Neural cell (in vitro differentiated cells): ENCODE data around the gene ENOX1.

Experiments used
- CTCF ChIP-seq: fragments of 450-650 bp; IDR thresholded peaks from 2 replicates; pipeline ENCODE4 v1.5.1; 2014; ENCODE audit warnings: antibody characterized with exemption, mild to moderate bottlenecking, moderate library complexity; ENCODE audit not compliant: poor library complexity, severe bottlenecking
- EP300 ChIP-seq: fragments of 450-650 bp; conservative IDR thresholded peaks from 2 replicates; pipeline ENCODE4 v1.6.1; 2014; ENCODE audit warnings: antibody characterized with exemption, mild to moderate bottlenecking, moderate library complexity; ENCODE audit not compliant: poor library complexity, severe bottlenecking
- EZH2 ChIP-seq: fragments of 200-600, 300-800 bp; shearing (Covaris generic), sonication (generic); IDR thresholded peaks from 2 replicates; pipeline ENCODE4 v1.6.1; 2014; ENCODE audit warnings: antibody characterized with exemption, low read length, borderline replicate concordance, mild to moderate bottlenecking; ENCODE audit not compliant: insufficient read depth, poor library complexity, severe bottlenecking
- MXI1 ChIP-seq: fragments of 450-650 bp; conservative IDR thresholded peaks from 2 replicates; pipeline ENCODE4 v1.6.1; 2014; ENCODE audit warnings: antibody characterized with exemption, mild to moderate bottlenecking; ENCODE audit not compliant: poor library complexity, severe bottlenecking
- POLR2AphosphoS5 ChIP-seq: IDR thresholded peaks from 2 replicates; pipeline ENCODE4 v1.6.1; 2012
- RAD21 ChIP-seq: fragments of 450-650 bp; conservative IDR thresholded peaks from 2 replicates; pipeline ENCODE4 v1.6.1; 2014; ENCODE audit warnings: antibody characterized with exemption, mild to moderate bottlenecking, moderate library complexity
- REST ChIP-seq: IDR thresholded peaks from 2 replicates; pipeline ENCODE4 v1.6.1; 2012; ENCODE audit warnings: borderline replicate concordance
- SMC3 ChIP-seq: fragments of 450-650 bp; conservative IDR thresholded peaks from 2 replicates; pipeline ENCODE4 v1.6.1; 2014; ENCODE audit warnings: antibody characterized with exemption, mild to moderate bottlenecking, moderate library complexity; ENCODE audit not compliant: poor library complexity

- no peak for TF ChIP-seq POLR2AphosphoS5
- TF ChIP-seq CTCF, result no peak
- TF ChIP-seq RAD21, result no peak
- TF ChIP-seq MXI1, result no peak
- no peak for TF ChIP-seq EP300
- no peak for TF ChIP-seq EZH2
- no peak for TF ChIP-seq SMC3
- no peak for TF ChIP-seq REST
Observed at GRCh38 chr13:43800828-43801227, 14.1 kb upstream of the ENOX1 start.
